CD14-positive monocyte (primary cell): ENCODE results near the gene PLXDC2. TPM values are rescaled to one million over a fixed set of nuclear protein-coding genes. Genes with fewer than 3 reads are reported as not detected.

ENCODE experiments used
- DNase-seq, 3 donors: peaks; one replicate each; pipeline ENCODE4 v3.0.0-alpha.2; 2011 to 2022
- H2AFZ ChIP-seq: 2 replicates; pipeline ENCODE4 v1.6.0; 2012; ENCODE audit warnings: mild to moderate bottlenecking, low read depth, low read length, inconsistent platforms; ENCODE audit not compliant: insufficient read depth, poor library complexity, severe bottlenecking
- H3K27ac ChIP-seq, 2 donors: 1 replicate in 1 of 2; 2 replicates in 1 of 2; pipeline ENCODE4 v1.5.1; 2012 to 2013; ENCODE audit warnings: low read length in 2 of 2, control low read depth in 1 of 2, inconsistent platforms in 1 of 2, low read depth in 1 of 2, mild to moderate bottlenecking in 1 of 2
- H3K27me3 ChIP-seq, 2 donors: one replicate each; pipeline versions ENCODE4 v1.6.0 to v1.6.1; 2011 to 2013; ENCODE audit warnings: low read length in 2 of 2; ENCODE audit not compliant: control insufficient read depth in 2 of 2, insufficient read depth in 2 of 2
- H3K36me3 ChIP-seq, 2 donors: replicated peaks in 1 of 2; 1 replicate in 1 of 2; 2 replicates in 1 of 2; pipeline versions ENCODE4 v1.5.1 to v1.6.1; 2012 to 2013; ENCODE audit warnings: low read length in 2 of 2, control low read depth in 1 of 2, inconsistent platforms in 1 of 2, mild to moderate bottlenecking in 1 of 2; ENCODE audit not compliant: insufficient read depth in 2 of 2, control insufficient read depth in 1 of 2
- H3K4me1 ChIP-seq, 2 donors: 1 replicate in 1 of 2; 2 replicates in 1 of 2; pipeline versions ENCODE4 v1.5.1 to v1.6.1; 2012 to 2013; ENCODE audit warnings: low read length in 2 of 2, control low read depth in 1 of 2, inconsistent platforms in 1 of 2, mild to moderate bottlenecking in 1 of 2, moderate library complexity in 1 of 2; ENCODE audit not compliant: insufficient read depth in 2 of 2, control insufficient read depth in 1 of 2
- H3K4me2 ChIP-seq: replicated peaks from 2 replicates; pipeline ENCODE3; 2012; ENCODE audit warnings: low read length, moderate library complexity, mild to moderate bottlenecking; ENCODE audit not compliant: poor library complexity, severe bottlenecking; ENCODE audit errors: extremely low read depth
- H3K4me3 ChIP-seq, 3 experiments: fragments of 200-600 bp in 1 of 3; sonication (generic) in 1 of 3; replicated peaks in 1 of 3; 1 replicate in 2 of 3; 2 replicates in 1 of 3; pipeline ENCODE4 v1.5.1; 2011 to 2013; ENCODE audit warnings: low read length in 3 of 3, mild to moderate bottlenecking in 3 of 3, control low read depth in 2 of 3, low read depth in 2 of 3, inconsistent platforms in 1 of 3, moderate library complexity in 1 of 3
- H3K79me2 ChIP-seq: 2 replicates; pipeline ENCODE4 v1.6.0; 2012; ENCODE audit warnings: mild to moderate bottlenecking, control low read depth, inconsistent platforms, low read length, moderate library complexity; ENCODE audit not compliant: insufficient read depth
- H3K9ac ChIP-seq: 2 replicates; pipeline ENCODE4 v1.6.0; 2017; ENCODE audit warnings: low read length, mild to moderate bottlenecking; ENCODE audit not compliant: insufficient read depth, poor library complexity, severe bottlenecking
- H3K9me3 ChIP-seq, 2 donors: replicated peaks in 1 of 2; 1 replicate in 1 of 2; 2 replicates in 1 of 2; pipeline versions ENCODE4 v1.5.1 to v1.6.1; 2012 to 2013; ENCODE audit warnings: low read length in 2 of 2, control low read depth in 1 of 2; ENCODE audit not compliant: control insufficient read depth in 1 of 2, insufficient read depth in 1 of 2
- H4K20me1 ChIP-seq: 2 replicates; pipeline ENCODE4 v1.6.0; 2012; ENCODE audit warnings: mild to moderate bottlenecking, low read length, control low read depth, moderate library complexity; ENCODE audit not compliant: insufficient read depth
- H3K27ac Mint-ChIP-seq, 7 donors: one replicate each; pipeline ENCODE4 v1.8.0; 2020; ENCODE audit warnings: mild to moderate bottlenecking in 7 of 7, mixed read lengths in 7 of 7, moderate library complexity in 6 of 7, inconsistent platforms in 2 of 7
- H3K27me3 Mint-ChIP-seq, 3 donors: one replicate each; pipeline ENCODE4 v1.8.0; 2021 to 2022; ENCODE audit warnings: low read depth in 3 of 3, mild to moderate bottlenecking in 3 of 3, mixed read lengths in 3 of 3, moderate library complexity in 3 of 3, inconsistent platforms in 1 of 3
- H3K36me3 Mint-ChIP-seq, 2 donors: one replicate each; pipeline ENCODE4 v1.8.0; 2020; ENCODE audit warnings: mixed read lengths in 2 of 2, inconsistent platforms in 1 of 2, mild to moderate bottlenecking in 1 of 2
- H3K4me1 Mint-ChIP-seq: one replicate; pipeline ENCODE4 v1.8.0; 2020; ENCODE audit warnings: mild to moderate bottlenecking, mixed read lengths
- H3K4me3 Mint-ChIP-seq, 2 donors: one replicate each; pipeline ENCODE4 v1.8.0; 2020; ENCODE audit warnings: mild to moderate bottlenecking in 2 of 2, mixed read lengths in 2 of 2, moderate library complexity in 1 of 2
- H3K9me3 Mint-ChIP-seq, 7 donors: one replicate each; pipeline ENCODE4 v1.8.0; 2020 to 2022; ENCODE audit warnings: mixed read lengths in 7 of 7, mild to moderate bottlenecking in 6 of 7, moderate library complexity in 6 of 7, inconsistent platforms in 2 of 7
- WGBS: methylation state at CpG from one replicate; pipeline ENCODE4 v1.1.5; 2013; ENCODE audit warnings: missing lambda C conversion rate; ENCODE audit not compliant: insufficient coverage; 5-methylcytosine and 5-hydroxymethylcytosine counted together
- intact Hi-C, 2 donors: fragments of 100-400 bp; cut with micrococcal nuclease; formaldehyde crosslinking; loops; one replicate each; pipeline versions ENCODE4 v1.15.0 to v1.15.1; 2023
- polyA plus RNA-seq, 3 donors: library from polyadenylated mRNA; depleted of rRNA in 1 of 3; unstranded in 2 of 3; stranded (reverse) in 1 of 3; fragments of 300-500 nt in 2 of 3; fragments of >200 nt in 1 of 3; fragmentation: Illumina TruSeq in 2 of 3; gene quantifications; 1 replicate in 2 of 3; 2 replicates in 1 of 3; pipeline ENCODE4 v1.2.3, GENCODE V29; 2012 to 2021
- TF ChIP-seq, protein P1 (sequence below): fragments of 200-600 bp; IDR thresholded peaks from one replicate; pipeline ENCODE4 v1.8.0; 2022; ENCODE audit warnings: antibody characterized with exemption, mild to moderate bottlenecking

The PLXDC2 gene
- polyA plus RNA-seq, 3 donors = 37.5 to 128 (median 93.6) TPM

DNA sequence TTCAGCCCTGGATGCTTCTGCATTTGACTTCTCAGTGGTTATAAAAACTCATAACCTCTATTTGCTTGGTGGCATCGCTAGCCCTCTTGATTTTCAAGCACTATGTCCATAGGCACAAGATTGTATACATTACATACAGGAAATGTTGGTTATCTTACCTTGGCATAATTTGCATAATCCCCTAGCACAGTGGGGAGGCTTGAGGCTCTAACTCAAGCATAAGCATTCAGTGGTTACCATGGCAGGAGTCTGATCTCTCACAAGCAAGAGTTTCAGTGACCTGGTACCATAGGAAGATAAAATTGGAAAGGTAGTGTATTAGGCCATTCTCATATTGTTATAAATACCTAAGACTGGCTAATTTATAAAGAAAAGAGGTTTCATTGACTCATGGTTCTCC lies 121.8 kb downstream of the PLXDC2 start:
- no peak overlapping the region for H3K4me2 ChIP-seq
- no peaks in the 10 kb centered on the region for H3K27me3 ChIP-seq
- TF ChIP-seq, protein P1, sequence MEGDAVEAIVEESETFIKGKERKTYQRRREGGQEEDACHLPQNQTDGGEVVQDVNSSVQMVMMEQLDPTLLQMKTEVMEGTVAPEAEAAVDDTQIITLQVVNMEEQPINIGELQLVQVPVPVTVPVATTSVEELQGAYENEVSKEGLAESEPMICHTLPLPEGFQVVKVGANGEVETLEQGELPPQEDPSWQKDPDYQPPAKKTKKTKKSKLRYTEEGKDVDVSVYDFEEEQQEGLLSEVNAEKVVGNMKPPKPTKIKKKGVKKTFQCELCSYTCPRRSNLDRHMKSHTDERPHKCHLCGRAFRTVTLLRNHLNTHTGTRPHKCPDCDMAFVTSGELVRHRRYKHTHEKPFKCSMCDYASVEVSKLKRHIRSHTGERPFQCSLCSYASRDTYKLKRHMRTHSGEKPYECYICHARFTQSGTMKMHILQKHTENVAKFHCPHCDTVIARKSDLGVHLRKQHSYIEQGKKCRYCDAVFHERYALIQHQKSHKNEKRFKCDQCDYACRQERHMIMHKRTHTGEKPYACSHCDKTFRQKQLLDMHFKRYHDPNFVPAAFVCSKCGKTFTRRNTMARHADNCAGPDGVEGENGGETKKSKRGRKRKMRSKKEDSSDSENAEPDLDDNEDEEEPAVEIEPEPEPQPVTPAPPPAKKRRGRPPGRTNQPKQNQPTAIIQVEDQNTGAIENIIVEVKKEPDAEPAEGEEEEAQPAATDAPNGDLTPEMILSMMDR = no peak
- intact Hi-C loops = no loop called here
- Mint-ChIP-seq H3K27me3 (no peaks in the 10 kb centered on the region), H3K9me3 (peaks cover 0 to 5% (median 2%) of the 10 kb centered on the region in 7 donors), H3K27ac (peak overlapping the region in 1 of 7 donors; percentile 4), H3K36me3 (peaks cover 20 to 38% of the 10 kb centered on the region in 2 donors), H3K4me1 (peaks cover 5% of the 10 kb centered on the region), H3K4me3 (no peak overlapping the region)
- H3K79me2 ChIP-seq = peaks cover 83% of the 10 kb centered on the region
- no peak for DNase-seq
- H2AFZ ChIP-seq = no peak overlapping the region
- no peak overlapping the region for H3K27ac ChIP-seq
- H3K36me3 ChIP-seq = peaks cover 0 to 14% of the 10 kb centered on the region in 2 donors
- no peaks in the 10 kb centered on the region for H3K9me3 ChIP-seq
- no CpG with 5 or more reads among the region's 1 CpG for WGBS
- no peak overlapping the region for H3K4me3 ChIP-seq
- H3K4me1 ChIP-seq = no peaks in the 10 kb centered on the region
- H3K9ac ChIP-seq = no peak overlapping the region
- peaks cover 99% of the 10 kb centered on the region for H4K20me1 ChIP-seq

DNA sequence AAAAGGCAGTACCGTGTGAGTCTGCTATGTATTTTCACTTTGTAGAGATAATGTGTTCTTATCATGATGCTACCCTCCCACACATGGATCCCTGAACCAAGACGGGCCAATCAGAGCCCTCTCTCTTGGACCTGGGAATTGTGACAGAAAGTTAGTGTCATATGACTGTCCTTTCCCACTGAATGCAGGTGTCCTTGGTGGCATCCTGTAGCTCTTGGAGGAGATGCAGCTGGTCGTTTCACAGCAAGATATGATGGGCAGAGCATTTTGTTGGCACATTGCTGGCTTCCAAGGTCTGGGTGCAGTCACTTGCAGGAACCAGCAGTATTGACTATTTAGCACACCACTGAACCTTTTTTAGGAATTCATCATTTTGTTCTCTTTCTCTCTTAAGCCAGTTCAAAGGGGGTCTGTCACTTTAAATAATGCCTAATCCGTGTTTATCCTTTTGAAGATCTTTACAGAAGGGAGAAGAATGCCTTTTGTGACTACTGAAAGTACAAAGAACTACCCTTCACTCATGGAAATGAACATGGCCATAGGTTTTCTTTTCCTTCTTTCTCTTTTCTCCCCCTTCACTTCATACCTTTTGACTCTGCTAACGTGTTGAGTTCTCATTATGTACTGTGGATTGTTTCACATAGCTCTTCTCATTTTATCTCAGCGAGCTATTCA lies 125.1 kb downstream of the PLXDC2 start:
- peaks cover 27 to 45% of the 10 kb centered on the region in 2 donors for H3K36me3 Mint-ChIP-seq

More for the DNA sequence above, 125.1 kb downstream of the PLXDC2 start:
- Histone ChIP-seq H3K27ac (peak overlapping the region in 1 of 2 donors; percentile 10), H3K27me3 (no peaks in the 10 kb centered on the region), H4K20me1 (peaks cover 99% of the 10 kb centered on the region), H3K9me3 (no peaks in the 10 kb centered on the region), H2AFZ (no peak overlapping the region), H3K4me1 (peaks cover 0 to 4% of the 10 kb centered on the region in 2 donors), H3K79me2 (peaks cover 79% of the 10 kb centered on the region), H3K4me3 (no peak overlapping the region), H3K9ac (no peak overlapping the region), H3K4me2 (no peak overlapping the region), H3K36me3 (no peaks in the 10 kb centered on the region)
- no peak for DNase-seq
- 100% methylated on average over 1 of the region's 6 CpGs for WGBS
- H3K4me3 Mint-ChIP-seq = no peak overlapping the region
- peaks cover 0 to 2% (median 0%) of the 10 kb centered on the region in 7 donors for H3K9me3 Mint-ChIP-seq
- peak overlapping the region in 1 of 7 donors; percentile 55 for H3K27ac Mint-ChIP-seq
- H3K27me3 Mint-ChIP-seq = no peaks in the 10 kb centered on the region
- intact Hi-C loops = no loop called here
- peaks cover 14% of the 10 kb centered on the region for H3K4me1 Mint-ChIP-seq
- TF ChIP-seq, protein P1 = no peak
